Measurements from ENCODE around the gene CIPC. TPM values are rescaled to one million over a fixed set of nuclear protein-coding genes. Genes with fewer than 3 reads are reported as not detected.

CIPC gene
- total and polyA plus RNA-seq, 2 of the 13 experiments (the other 11 are each of a cell fraction or from before 2014, with no cell fraction given) = 7.6 to 13.9 TPM

DNA sequence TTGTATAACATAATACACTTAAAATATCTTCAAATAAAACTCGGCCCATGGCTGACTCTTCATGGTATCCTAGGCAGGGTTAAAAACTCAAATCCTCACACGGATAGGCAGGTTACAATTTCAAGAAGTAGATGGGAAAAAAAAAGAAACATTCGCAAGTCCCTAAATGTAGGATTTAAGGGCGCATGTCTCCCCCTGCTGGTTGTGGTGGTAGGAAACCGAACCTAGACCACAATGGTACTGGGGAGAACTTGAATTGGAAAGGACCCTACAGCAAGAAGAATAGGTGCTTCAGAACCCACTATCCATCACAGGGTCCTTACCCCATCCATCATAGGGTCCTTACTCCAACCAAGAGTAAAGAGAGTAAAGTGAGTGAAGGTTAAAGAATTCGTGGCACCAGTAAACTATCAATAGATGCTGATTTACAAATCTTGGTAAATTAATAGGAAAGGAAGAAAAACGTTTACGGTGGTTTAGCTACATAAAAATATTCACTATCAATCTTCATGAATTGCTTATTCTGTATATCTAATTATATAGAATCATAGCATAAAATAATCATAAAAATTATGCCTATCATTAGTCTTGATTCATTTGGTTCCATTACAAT lies 3.3 kb upstream of the CIPC start:
- Histone ChIP-seq H3K4me3 (replicated peaks in 1 of 3; ENCODE audit: insufficient read depth in 1 of 3, low read depth in 2 of 3, low read length in 3 of 3) (no peak overlapping the region), H4K20me1 (ENCODE audit: insufficient read depth, low read length) (no peaks in the 10 kb centered on the region), H3K9ac (ENCODE audit: insufficient read depth, low read depth, low read length) (no peak overlapping the region), H3K27ac (ENCODE audit: extremely low read length, insufficient read depth, low read length) (no peak overlapping the region), H3K27me3 (ENCODE audit: control insufficient read depth in 1 of 2, insufficient read depth in 2 of 2, low read length in 2 of 2) (no peaks in the 10 kb centered on the region; a peak in 1 of 5 replicates), H3K36me3 (replicated peaks in 1 of 2; ENCODE audit: control insufficient read depth in 1 of 2, insufficient read depth in 2 of 2, low read length in 2 of 2) (no peaks in the 10 kb centered on the region), H3K4me2 (ENCODE audit: low read depth, low read length) (no peak overlapping the region), H3K9me3 (ENCODE audit: low read length) (peaks cover 15% of the 10 kb centered on the region), H2AFZ (ENCODE audit: low read length) (no peak overlapping the region), H3K79me2 (ENCODE audit: insufficient read depth, low read length) (peaks cover 14% of the 10 kb centered on the region), H3K4me1 (ENCODE audit: insufficient read depth, low read length) (peaks cover 28% of the 10 kb centered on the region)
- ATAC-seq = no peak
- DNase-seq (ENCODE audit: low spot score) = peak; percentile 63
- intact Hi-C loops (cut with micrococcal nuclease; ENCODE audit: unreplicated experiment) = loop anchor here (1.0 to 5.0 kb wide), 4 partner anchors 24 to 224 kb away; no protein-coding TSS in a partner anchor
- POLR2A ChIA-PET = no interaction called here
- CTCF ChIA-PET (ENCODE audit: low intra/inter-chr PET ratio, low total read pairs) = interaction anchor here (1.0 to 2.4 kb wide), 4 partner anchors 24 to 225 kb away, joined by 4 to 22 read pairs (median 10); no protein-coding TSS in a partner anchor
- in situ Hi-C loops (cut with HindIII; ENCODE audit: extremely low pct_ligation_motif_present, low pct_unique_long_range_greater_than_20kb) = no loop called here
- peak; percentile 80 for FAIRE-seq
- 4% methylated on average over 8 of the region's 8 CpGs for WGBS (ENCODE audit: low lambda C conversion rate)
- BruUV-seq (replicated peaks) = no TSS peak
- TF ChIP-seq, protein P1, sequence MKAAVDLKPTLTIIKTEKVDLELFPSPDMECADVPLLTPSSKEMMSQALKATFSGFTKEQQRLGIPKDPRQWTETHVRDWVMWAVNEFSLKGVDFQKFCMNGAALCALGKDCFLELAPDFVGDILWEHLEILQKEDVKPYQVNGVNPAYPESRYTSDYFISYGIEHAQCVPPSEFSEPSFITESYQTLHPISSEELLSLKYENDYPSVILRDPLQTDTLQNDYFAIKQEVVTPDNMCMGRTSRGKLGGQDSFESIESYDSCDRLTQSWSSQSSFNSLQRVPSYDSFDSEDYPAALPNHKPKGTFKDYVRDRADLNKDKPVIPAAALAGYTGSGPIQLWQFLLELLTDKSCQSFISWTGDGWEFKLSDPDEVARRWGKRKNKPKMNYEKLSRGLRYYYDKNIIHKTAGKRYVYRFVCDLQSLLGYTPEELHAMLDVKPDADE (CRISPR knock-in tag; IDR thresholded peaks at IDR 0.05) = no peak
- TF ChIP-seq, protein P2, sequence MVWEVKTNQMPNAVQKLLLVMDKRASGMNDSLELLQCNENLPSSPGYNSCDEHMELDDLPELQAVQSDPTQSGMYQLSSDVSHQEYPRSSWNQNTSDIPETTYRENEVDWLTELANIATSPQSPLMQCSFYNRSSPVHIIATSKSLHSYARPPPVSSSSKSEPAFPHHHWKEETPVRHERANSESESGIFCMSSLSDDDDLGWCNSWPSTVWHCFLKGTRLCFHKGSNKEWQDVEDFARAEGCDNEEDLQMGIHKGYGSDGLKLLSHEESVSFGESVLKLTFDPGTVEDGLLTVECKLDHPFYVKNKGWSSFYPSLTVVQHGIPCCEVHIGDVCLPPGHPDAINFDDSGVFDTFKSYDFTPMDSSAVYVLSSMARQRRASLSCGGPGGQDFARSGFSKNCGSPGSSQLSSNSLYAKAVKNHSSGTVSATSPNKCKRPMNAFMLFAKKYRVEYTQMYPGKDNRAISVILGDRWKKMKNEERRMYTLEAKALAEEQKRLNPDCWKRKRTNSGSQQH (CRISPR knock-in tag; IDR thresholded peaks at IDR 0.05; ENCODE audit: low read depth) = no peak
- TF ChIP-seq THAP11 (CRISPR knock-in tag; IDR thresholded peaks at IDR 0.05) (0 out of 2 replicates have a peak, but pooled peaks have one; percentile 21), DPF2 (CRISPR knock-in tag; IDR thresholded peaks at IDR 0.05; ENCODE audit: borderline replicate concordance, low read depth) (no peak), HDAC6 (IDR thresholded peaks at IDR 0.05; ENCODE audit: low read depth, low read length) (no peak), HDAC1 (CRISPR knock-in tag; IDR thresholded peaks at IDR 0.05) (no peak), ZNF24 (IDR thresholded peaks at IDR 0.05) (no peak), ZNF546 (CRISPR knock-in tag; conservative IDR thresholded peaks at IDR 0.05) (no peak), ZNF577 (CRISPR knock-in tag; IDR thresholded peaks at IDR 0.05; ENCODE audit: borderline replicate concordance, low read depth) (no peak), ETV5 (CRISPR knock-in tag; IDR thresholded peaks at IDR 0.05; ENCODE audit: borderline replicate concordance) (no peak), ZFX (CRISPR knock-in tag; IDR thresholded peaks at IDR 0.05; ENCODE audit: low read depth) (no peak), SYNCRIP (IDR thresholded peaks at IDR 0.05; ENCODE audit: insufficient read depth, low read depth, low read length) (no peak), HOXA7 (CRISPR knock-in tag; IDR thresholded peaks at IDR 0.05) (no peak), ZNF230 (CRISPR knock-in tag; IDR thresholded peaks at IDR 0.05) (no peak), ZNF777 (CRISPR knock-in tag; IDR thresholded peaks at IDR 0.05) (no peak), ZEB1 (IDR thresholded peaks at IDR 0.05; ENCODE audit: insufficient replicate concordance, low read depth) (no peak)
- TF ChIP-seq, protein P3, sequence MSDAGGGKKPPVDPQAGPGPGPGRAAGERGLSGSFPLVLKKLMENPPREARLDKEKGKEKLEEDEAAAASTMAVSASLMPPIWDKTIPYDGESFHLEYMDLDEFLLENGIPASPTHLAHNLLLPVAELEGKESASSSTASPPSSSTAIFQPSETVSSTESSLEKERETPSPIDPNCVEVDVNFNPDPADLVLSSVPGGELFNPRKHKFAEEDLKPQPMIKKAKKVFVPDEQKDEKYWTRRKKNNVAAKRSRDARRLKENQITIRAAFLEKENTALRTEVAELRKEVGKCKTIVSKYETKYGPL (CRISPR knock-in tag; IDR thresholded peaks at IDR 0.05) = no peak
- TF ChIP-seq, protein P4, sequence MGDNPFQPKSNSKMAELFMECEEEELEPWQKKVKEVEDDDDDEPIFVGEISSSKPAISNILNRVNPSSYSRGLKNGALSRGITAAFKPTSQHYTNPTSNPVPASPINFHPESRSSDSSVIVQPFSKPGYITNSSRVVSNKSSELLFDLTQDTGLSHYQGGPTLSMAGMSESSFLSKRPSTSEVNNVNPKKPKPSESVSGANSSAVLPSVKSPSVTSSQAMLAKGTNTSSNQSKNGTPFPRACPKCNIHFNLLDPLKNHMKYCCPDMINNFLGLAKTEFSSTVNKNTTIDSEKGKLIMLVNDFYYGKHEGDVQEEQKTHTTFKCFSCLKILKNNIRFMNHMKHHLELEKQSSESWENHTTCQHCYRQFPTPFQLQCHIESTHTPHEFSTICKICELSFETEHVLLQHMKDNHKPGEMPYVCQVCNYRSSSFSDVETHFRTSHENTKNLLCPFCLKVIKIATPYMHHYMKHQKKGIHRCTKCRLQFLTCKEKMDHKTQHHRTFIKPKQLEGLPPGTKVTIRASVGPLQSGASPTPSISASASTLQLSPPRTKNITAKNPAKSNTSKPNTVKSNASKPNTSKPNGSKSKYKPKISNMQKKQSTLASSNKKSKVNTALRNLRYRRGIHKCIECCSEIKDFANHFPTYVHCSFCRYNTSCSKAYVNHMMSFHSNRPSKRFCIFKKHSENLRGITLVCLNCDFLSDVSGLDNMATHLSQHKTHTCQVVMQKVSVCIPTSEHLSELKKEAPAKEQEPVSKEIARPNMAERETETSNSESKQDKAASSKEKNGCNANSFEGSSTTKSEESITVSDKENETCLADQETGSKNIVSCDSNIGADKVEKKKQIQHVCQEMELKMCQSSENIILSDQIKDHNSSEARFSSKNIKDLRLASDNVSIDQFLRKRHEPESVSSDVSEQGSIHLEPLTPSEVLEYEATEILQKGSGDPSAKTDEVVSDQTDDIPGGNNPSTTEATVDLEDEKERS (CRISPR knock-in tag; IDR thresholded peaks at IDR 0.05) = no peak
